Activated CD8-positive, alpha-beta memory T cell treated with anti-CD3 and anti-CD28 coated beads for 1 hour (primary cell): ENCODE measurements around the gene CLUH.
"Not testable (repeated sequence)": the region's sequence is repeated elsewhere in the genome, so short reads cannot be mapped to it uniquely, and the experiment has no call there.

Experiments
- DNase-seq, 2 donors: peaks; one replicate each; pipeline ENCODE4 v3.0.0-alpha.2; 2020; ENCODE audit warnings: low read depth in 1 of 2; ENCODE audit errors: extremely low read depth in 1 of 2

Gene CLUH

GRCh38 chr17:2703606-2704005 lies 8.0 kb downstream of the CLUH start:
- DNase-seq, result no peak

- no peak for DNase-seq
Measured at GRCh38 chr17:2703181-2703580, 8.4 kb downstream of the CLUH start.

- no peak for DNase-seq
Measured at GRCh38 chr17:2701996-2702741, 9.4 kb downstream of the CLUH start.

GRCh38 chr17:2701161-2701995 lies 10.2 kb downstream of the CLUH start:
- no peak for DNase-seq

- DNase-seq, result no peak
Measured at GRCh38 chr17:2700491-2701141, 10.9 kb downstream of the CLUH start.

GRCh38 chr17:2700030-2700490 lies 11.5 kb downstream of the CLUH start:
- no peak for DNase-seq

- DNase-seq, result not testable (repeated sequence)
Measured at GRCh38 chr17:2699216-2699805, 12.3 kb downstream of the CLUH start.

- no peak for DNase-seq
Measured at GRCh38 chr17:2697611-2698162, 13.9 kb downstream of the CLUH start.

- no peak for DNase-seq
Measured at GRCh38 chr17:2695961-2696760, 15.4 kb downstream of the CLUH start.

GRCh38 chr17:2695243-2695960 lies 16.2 kb downstream of the CLUH start:
- no peak for DNase-seq

GRCh38 chr17:2694381-2695242 lies 17.0 kb downstream of the CLUH start:
- DNase-seq, result no peak

- DNase-seq, result no peak
Measured at GRCh38 chr17:2693561-2694380, 17.8 kb downstream of the CLUH start.

- no peak for DNase-seq
Measured at GRCh38 chr17:2692781-2693135, 18.8 kb downstream of the CLUH start.

GRCh38 chr17:2691965-2692780 lies 19.4 kb downstream of the CLUH start:
- DNase-seq, result no peak

GRCh38 chr17:2691069-2691871 lies 20.3 kb downstream of the CLUH start:
- DNase-seq, result no peak
